Nephron (organoid): Measurements from ENCODE around the gene TNFAIP3.

ENCODE experiments used
- H3K27ac Mint-ChIP-seq, 3 experiments: 2 replicates each; pipeline ENCODE4 v1.8.0; 2020; ENCODE audit warnings: mixed read lengths in 3 of 3, mild to moderate bottlenecking in 2 of 3, moderate library complexity in 1 of 3
- H3K27me3 Mint-ChIP-seq: 2 replicates; pipeline ENCODE4 v1.8.0; 2021; ENCODE audit warnings: low read depth, mild to moderate bottlenecking, moderate library complexity, mixed read lengths
- H3K36me3 Mint-ChIP-seq: 2 replicates; pipeline ENCODE4 v1.8.0; 2020; ENCODE audit warnings: low read depth, mixed read lengths
- H3K4me1 Mint-ChIP-seq: 2 replicates; pipeline ENCODE4 v1.8.0; 2020; ENCODE audit warnings: mixed read lengths
- H3K4me3 Mint-ChIP-seq, 3 experiments: 2 replicates each; pipeline ENCODE4 v1.8.0; 2020; ENCODE audit warnings: mild to moderate bottlenecking in 3 of 3, mixed read lengths in 3 of 3, moderate library complexity in 2 of 3
- H3K9me3 Mint-ChIP-seq: 2 replicates; pipeline ENCODE4 v1.8.0; 2020; ENCODE audit warnings: mixed read lengths
- CTCF ChIP-seq, 3 experiments: fragments of 200-600 bp; sonication (generic); IDR thresholded peaks; one replicate each; pipeline ENCODE4 v1.5.0; 2021; ENCODE audit warnings: antibody characterized with exemption in 3 of 3; ENCODE audit not compliant: unreplicated experiment in 3 of 3

Gene TNFAIP3

GRCh38 chr6:137927777-137928218, 60.7 kb downstream of the TNFAIP3 start:
- peak overlapping the region in 1 of 3 experiments; percentile 17 for H3K4me3 Mint-ChIP-seq
- peaks cover 59% of the 10 kb centered on the region for H3K4me1 Mint-ChIP-seq
- peaks cover 10% of the 10 kb centered on the region for H3K27me3 Mint-ChIP-seq
- no peaks in the 10 kb centered on the region for H3K9me3 Mint-ChIP-seq
- peak overlapping the region in 1 of 3 experiments; percentile 18 for H3K27ac Mint-ChIP-seq
- H3K36me3 Mint-ChIP-seq: no peaks in the 10 kb centered on the region
- no peak for TF ChIP-seq CTCF (IDR thresholded peaks at IDR 0.05; ENCODE audit: unreplicated experiment in 3 of 3)

- Mint-ChIP-seq H3K4me3 (no peak overlapping the region), H3K27ac (peak overlapping the region in 1 of 3 experiments; percentile 18), H3K27me3 (peaks cover 10% of the 10 kb centered on the region), H3K4me1 (peaks cover 61% of the 10 kb centered on the region), H3K9me3 (no peaks in the 10 kb centered on the region), H3K36me3 (no peaks in the 10 kb centered on the region)
- TF ChIP-seq CTCF (IDR thresholded peaks at IDR 0.05; ENCODE audit: unreplicated experiment in 3 of 3): no peak
Observed at GRCh38 chr6:137928286-137928685, 61.2 kb downstream of the TNFAIP3 start.

- H3K4me3 Mint-ChIP-seq: no peak overlapping the region
- no peaks in the 10 kb centered on the region for H3K36me3 Mint-ChIP-seq
- no peak for TF ChIP-seq CTCF (IDR thresholded peaks at IDR 0.05; ENCODE audit: unreplicated experiment in 3 of 3)
- peaks cover 4% of the 10 kb centered on the region for H3K9me3 Mint-ChIP-seq
- peaks cover 4% of the 10 kb centered on the region for H3K27me3 Mint-ChIP-seq
- H3K4me1 Mint-ChIP-seq: peaks cover 49% of the 10 kb centered on the region
- H3K27ac Mint-ChIP-seq: no peak overlapping the region
Observed at GRCh38 chr6:137931849-137932465, 64.9 kb downstream of the TNFAIP3 start.
